Stimulated activated CD4-positive, alpha-beta T cell treated with anti-CD3 and anti-CD28 coated beads, Interleukin-1b, Interleukin-23, amount 100 ng/mL, for 48 hours (primary cell): ENCODE results near the gene BCKDHA.
"Not testable (repeated sequence)": the region's sequence is repeated elsewhere in the genome, so short reads cannot be mapped to it uniquely, and the experiment has no call there.

Experiments used
- DNase-seq: peaks from one replicate; pipeline ENCODE4 v3.0.0-alpha.2; 2020

Gene BCKDHA

DNA sequence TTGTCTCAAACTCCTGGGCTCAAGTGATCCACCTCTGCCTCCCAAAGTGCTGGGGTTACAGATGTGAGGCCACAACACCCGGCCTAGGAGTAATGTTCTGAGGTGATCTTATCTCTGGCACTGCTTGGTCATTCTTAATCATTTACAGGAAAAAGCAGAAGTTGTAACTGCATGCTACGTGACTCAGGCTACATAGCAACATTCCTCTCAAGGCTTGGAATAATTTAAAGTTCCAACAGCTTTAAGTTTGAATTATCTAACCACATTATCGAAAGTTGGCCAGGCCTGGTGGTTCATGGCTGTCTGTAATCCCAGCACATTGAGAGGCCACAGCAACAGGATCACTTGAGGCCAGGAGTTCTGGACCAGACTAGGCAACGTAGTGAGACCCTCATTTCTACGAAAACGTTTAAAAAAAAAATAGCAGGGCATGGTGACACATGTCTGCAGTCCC lies 29.7 kb upstream of the BCKDHA start:
- DNase-seq: no peak

DNA sequence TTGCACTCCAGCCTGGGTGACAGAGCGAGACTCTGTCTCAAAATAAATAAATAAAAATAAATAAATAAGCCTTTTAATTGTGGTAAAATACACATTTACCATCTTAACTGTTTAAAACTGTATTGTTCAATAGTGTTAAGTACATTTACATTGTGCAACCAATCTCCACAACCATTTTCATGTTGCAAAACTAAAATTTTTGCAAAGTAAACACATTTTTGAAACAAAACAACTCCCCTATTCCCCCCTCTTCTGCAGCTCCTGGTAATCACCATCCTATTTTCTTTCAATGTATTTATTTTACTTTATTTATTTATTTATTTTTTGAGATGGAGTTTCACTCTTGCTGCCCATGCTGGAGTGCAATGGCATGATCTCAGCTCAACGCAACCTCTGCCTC lies 27.8 kb upstream of the BCKDHA start:
- no peak for DNase-seq

DNA sequence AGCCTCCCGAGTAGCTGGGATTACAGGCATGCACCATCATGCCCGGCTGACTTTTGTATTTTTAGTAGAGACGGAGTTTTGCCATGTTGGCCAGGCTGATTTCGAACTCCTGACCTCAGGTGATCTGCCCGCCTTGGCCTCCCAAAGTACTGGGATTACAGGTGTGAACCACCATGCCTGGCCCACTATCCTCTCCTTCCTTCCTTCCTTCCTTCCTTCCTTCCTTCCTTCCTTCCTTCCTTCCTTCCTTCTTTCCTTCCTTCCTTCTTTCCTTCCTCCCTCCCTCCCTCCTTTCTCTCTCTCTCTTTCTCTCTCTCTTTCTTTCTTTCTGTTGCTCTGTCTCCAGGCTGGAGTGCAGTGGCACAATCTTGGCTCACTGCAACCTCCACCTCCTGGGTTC lies 26.5 kb upstream of the BCKDHA start:
- not testable (repeated sequence) for DNase-seq

DNA sequence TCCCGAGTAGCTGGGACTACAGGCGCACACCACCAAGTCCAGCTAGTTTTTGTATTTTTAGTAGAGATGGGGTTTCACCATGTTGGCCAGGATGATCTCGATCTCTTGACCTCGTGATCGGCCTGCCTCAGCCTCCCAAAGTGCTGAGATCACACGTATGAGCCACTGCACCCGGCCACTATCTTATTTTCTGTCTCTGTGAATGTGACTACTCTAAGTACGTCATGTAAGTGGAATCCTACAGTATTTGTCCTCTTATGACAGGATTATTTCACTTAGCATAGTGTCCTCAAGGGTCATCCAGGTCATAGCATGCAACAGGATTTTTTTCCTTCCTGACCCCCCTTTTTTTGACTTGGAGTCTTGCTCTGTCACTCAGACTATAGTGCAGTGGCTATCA lies 26.1 kb upstream of the BCKDHA start:
- DNase-seq: no peak

DNA sequence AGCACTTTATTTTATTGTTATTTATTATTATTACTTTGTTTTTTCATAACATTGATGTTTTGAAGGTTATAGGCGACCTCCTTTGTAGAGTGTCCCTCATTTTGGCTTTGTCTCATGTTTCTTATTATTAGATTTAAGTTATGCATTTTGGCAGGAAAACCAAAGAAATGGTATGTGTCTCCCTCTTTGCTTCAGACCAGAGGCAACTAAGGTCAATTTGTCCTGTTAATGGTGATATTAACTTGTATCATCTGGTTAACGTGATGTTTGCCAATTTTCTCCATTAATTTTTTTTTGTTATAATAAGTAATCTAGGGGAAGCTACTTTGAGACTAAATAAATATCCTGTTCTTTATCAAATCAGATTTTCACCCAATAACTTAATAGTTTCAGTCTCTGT lies 25.1 kb upstream of the BCKDHA start:
- DNase-seq: no peak

DNA sequence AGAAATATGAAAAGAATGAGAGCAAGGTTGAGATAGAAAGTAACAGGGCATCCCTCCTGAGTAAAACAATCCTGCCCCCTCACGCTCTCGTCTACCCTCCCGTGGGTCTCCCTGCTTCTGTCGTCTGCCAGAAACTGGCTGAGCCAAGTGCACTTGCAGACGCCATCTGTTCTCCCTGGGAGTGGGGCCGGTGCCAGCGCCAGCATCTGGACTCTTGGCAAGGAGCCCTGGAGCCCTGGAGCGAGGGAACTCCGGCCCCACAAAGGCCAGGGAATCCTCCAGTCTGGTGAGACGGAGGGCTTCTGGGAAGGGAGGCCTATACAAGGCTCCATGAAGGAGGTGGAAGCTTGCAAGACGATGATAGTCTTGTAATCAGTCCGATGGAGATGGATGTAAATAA lies 23.6 kb upstream of the BCKDHA start:
- no peak for DNase-seq

DNA sequence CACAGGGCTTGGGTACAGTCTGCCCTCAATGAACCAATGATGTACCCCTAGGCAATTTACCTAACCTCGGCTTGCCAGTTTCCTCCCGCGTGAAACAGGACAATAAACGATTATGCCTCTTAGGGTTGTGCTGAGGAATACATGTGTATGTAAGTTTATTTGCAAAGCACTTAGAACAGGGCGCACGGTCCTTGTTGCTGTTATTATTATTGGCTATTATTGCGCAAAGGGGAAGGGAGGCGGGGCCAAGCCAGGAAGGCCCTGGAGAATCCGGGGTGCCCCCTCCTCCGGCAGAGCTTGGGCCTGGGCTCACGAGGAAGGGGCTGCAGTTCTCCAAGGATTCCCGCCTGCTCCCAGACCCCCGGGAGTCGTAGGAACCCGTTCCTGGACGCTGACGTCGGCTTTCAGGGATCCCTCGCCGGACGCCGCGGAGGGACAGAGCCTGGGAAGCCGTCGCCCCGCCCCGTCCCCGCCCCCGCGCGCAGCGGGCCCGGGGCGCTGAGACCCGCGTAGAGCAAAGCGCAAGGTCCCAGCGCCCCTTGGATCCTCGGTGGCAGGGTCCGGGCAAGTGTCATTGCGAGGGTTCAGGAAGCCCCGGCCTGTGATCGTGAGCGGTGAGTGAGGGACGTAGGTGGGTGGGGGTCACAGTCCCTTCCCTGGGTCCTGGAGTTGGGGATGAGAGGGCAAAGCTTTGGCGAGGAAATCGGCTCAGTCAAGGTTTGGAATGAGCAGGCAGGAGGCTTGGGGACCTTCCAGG lies 21.2 kb upstream of the BCKDHA start, which contains the start of gene TMEM91:
TMEM91 (plus strand) TSS at position 293 of the 757 bp plus-strand sequence. CDS start 1,777 bp downstream, outside the sequence.
- DNase-seq: no peak

DNA sequence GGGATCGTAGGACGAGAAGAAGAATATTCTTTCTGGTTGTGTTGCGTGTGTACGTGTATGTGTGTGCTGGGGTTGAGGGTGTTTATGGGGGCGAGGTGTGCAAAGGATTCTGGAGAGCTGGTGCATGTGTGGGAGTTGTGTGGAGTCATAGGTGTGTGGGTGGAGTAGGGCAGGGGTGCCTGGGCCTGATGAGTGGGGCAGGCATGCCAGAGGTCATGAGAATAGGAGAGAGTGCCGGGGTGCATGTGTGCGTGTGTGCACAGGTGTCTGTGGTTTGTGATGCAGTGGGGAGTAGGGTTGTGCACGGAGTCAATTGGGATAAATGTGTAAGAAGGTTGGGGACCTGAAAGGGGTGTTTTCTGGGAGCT lies 20.6 kb upstream of the BCKDHA start:
- peak; percentile 24 for DNase-seq

DNA sequence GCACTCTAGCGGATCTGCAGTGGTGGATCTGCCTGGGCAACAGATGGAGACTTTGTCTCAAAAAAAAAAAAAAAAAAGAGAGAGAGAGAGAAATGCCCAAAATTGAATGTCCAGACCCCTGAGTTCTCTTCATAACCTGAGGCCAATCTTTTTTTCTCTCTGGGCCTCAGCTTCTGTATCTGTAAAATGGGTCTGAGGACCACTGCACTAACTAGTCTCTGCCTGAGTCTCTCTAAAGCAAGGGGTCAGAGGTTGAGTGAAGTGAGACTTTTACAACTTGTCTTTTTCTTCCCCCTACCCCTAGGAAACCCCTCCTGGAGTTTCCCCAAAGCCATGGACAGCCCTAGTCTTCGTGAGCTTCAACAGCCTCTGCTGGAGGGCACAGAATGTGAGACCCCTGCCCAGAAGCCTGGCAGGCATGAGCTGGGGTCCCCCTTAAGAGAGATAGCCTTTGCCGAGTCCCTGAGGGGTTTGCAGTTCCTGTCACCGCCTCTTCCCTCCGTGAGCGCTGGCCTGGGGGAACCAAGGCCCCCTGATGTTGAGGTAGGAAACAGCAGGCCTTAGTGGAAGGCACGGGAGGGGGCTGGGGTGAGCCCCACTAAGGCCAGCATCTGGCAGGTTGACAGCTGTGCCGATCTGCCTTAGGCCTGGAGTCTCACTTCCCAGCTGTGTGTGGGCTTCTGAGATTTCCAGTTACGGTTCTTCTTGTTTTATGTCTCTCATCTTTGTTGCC lies 19.5 kb upstream of the BCKDHA start:
- DNase-seq: no peak

DNA sequence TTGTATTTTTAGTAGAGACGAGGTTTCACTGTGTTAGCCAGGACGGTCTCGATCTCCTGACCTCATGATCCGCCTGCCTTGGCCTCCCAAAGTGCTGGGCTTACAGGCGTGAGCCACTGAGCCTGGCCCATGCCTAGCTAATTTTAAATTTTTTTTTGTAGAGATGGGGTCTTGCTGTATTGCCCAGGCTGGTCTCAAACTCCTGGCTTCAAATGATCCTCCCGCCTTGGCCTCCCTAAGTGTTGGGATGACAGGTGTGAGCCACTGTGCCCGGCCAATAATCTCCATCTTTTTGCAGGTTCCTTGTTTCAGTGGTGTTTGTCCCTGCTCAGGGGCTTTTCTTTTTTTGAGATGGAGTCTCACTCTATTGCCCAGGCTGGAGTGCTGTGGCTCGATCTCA lies 16.1 kb upstream of the BCKDHA start:
- DNase-seq: not testable (repeated sequence)

DNA sequence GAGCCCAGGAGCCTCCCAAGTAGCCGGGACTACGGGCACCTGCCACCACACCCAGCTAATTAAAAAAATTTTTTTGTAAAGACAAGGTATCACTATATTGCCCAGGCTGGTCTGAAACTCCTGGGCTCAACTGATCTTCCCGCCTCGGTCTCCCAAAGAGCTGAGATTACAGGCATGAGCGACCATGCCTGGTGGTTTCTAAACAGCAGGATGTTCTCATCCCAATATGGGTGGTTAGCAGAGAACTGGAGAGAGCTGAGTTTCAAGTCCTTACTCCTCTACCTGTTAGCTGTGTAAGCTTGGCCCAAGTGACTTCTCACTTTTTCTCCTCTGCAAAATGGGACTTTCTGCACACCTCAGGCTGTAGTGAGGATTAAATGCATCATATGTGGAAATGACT lies 13.3 kb upstream of the BCKDHA start:
- no peak for DNase-seq

DNA sequence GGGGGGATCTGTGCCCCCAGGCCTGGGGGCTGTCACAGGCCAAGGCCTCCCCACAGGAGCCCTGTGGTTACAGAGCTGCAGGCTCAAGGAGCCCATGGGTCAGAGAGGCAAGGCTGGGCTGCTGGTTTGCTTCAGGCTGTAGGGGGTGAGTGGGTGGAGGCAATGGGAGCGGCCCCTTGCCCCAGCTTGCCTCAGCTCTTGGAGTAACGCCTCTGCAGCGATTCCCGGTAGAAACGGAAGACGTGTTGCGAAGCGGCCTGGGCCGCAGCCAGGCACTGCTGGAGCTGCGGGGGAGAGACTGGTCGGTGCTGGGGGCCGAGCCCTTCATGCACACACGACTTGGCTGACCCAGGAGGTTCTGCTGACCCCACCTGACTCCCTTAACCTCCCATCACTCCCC lies 11.2 kb upstream of the BCKDHA start:
- DNase-seq: no peak

DNA sequence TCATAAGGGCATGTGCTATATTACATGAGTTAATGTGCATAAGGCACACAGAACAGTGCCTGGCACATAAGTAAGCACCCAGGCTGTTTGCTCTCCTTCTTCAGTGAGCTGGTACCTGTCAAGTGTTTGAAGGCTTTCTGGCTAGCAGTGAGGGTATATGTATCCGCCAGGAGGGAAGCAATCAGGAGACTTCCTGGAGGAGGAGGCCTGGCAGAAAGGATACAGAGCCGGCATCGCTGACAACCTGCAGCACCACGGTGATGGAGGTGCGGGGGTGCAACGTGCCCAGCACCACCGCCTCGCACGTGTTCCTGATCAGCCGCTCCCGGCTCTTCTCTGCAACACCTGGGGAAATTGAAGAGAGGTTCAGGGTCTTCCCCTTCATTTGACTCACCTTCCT lies 6.0 kb upstream of the BCKDHA start:
- no peak for DNase-seq

DNA sequence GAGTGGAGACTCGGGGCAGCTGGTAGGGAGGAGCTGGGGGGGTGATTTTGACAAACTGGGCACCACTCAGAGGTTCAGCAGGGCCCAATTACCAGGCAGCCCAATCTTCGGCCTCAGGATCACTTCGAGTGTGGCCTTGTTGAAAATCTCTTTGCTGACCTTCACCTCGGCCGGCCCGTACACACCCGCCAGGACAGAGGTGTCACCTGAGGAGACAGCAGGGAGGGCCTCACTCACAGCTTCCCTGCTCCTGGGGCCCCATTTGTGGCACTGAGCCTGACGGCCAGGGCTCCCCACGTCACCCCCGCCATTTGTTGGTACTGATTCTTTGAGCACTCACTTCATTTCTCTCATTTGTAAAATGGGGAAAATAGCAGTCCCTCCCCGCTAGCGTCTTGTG lies 4.8 kb upstream of the BCKDHA start:
- DNase-seq: no peak

DNA sequence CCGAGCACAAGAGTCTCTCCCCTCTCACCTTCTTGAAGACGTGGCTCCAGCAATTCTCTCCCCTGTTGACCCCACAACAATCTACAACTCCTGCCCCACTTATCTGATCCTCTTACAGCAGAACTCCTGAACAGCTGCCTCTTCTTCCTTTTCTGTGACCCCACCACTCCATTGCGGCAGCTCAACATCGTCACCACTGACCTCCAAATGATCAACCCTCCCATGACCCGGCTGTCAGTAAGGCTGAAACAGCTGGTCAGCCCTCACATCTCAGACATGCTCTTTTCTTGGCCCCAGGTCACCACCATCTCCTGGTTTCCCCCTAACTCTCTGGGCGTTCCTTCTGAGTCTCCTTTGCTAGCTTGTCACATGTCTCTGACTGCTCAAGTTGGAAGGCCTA lies 2.3 kb upstream of the BCKDHA start:
- DNase-seq: no peak

DNA sequence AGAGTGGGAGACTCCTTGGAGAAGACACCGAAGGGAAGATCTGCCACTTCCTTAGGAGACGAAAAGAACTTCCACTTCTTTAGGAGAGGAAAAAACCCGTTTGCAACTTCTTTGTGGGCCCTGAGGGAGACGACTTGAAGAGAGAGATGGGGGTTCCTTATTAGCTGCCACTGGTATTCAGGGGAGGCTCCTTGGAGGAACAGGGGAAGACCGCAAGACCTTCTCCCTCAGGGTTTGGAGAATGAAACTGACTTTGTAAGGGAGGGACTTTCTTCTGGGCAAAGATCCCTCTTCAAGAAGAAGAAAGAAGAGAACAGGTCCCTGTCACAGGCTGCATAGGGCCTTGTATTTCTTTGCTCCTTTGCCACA lies 416 bp downstream of the BCKDHA start:
- no peak for DNase-seq

DNA sequence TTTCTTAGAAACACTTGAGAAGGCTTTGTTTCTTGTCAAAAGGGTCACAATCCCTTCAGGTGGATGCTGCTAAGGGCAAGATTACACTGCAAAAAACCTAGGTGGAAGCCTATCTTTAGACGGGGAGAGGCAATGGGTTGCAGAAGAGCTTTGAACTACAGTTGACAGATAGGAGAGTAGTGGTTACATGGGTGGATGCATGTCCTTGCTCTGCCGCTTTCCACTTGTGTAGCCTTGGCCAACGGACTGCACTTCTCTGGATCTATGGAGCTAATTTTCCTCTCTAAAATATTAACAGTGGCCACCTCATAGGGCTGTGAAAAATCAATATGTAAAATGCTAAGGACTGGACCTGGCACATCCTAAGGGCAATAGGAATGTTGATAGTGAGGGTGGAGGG lies 980 bp downstream of the BCKDHA start:
- DNase-seq: no peak

DNA sequence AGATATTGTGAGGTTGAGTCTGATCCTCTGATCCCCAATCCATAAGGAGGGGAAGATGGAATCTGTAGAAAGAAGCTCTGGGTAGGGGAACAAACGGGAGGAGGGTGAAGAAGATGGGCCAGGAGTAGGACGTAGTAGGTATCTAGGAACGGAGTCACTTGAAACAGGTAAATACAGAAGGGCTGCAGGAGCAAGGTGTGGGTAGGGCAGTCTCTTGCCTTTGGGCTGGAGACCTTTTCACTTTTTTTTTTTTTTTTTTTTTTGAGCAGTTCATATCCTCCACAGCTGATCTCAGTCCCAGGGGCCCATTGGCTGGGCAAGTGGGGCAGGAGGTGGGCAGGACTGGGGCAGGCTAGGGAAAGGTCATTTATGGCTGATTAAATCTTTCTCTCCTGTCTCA lies 1.5 kb downstream of the BCKDHA start:
- DNase-seq: no peak

DNA sequence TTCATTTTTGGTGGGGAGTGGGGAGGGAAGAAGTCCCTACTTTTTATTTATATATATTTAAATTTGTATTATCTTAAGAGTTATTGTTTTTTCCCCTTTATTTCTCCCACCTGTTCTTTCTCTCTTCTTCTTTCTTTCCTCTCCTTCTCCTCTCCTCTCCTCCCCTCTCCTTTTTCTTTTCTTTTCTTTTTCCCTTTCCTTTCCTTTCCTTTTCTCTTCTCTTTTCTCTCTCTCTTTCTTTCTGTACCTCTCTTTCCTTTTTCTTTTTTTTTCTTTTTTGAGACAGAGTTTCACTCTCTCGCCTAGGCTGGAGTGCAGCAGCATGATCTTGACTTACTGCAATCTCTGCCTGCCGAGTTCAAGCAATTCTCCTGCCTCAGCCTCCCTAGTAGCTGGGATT lies 1.9 kb downstream of the BCKDHA start:
- no peak for DNase-seq

DNA sequence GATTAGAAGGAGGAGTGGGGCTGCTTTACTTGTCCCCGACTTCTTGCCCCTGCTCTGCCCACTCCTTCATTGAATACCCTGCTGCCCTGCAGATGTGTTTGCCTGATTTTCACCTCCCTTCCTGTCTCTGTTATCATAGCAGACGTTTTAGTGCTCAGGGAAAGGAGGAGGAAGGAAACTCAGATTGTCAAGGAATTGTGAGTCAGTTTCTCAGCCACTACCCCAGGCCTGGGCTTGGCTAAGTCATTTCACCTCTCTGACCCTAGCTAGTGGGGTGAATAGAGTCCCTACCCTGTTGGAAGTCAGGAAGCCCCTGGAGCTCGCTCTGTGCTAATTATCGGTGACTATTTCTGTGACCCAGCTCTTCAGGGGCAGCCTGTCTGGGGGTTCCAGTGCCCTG lies 3.9 kb downstream of the BCKDHA start:
- no peak for DNase-seq

DNA sequence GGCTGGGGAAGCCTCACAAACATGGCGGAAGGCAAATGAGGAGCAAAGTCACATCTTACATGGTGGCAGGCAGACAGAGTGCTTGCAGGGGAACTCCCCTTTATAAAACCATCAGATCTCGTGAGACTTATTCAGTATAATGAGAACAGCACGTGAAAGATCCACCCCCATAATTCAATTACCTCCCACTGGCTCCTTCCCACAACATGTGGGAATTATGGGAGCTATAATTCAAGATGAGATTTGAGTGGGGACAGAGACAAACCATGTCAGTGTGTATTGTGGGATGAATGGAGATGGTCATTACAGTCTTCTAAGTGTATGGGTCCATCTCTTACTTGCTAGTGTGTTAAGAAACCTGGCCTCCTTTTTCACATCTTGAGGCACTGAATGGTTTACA lies 4.4 kb downstream of the BCKDHA start:
- DNase-seq: no peak

DNA sequence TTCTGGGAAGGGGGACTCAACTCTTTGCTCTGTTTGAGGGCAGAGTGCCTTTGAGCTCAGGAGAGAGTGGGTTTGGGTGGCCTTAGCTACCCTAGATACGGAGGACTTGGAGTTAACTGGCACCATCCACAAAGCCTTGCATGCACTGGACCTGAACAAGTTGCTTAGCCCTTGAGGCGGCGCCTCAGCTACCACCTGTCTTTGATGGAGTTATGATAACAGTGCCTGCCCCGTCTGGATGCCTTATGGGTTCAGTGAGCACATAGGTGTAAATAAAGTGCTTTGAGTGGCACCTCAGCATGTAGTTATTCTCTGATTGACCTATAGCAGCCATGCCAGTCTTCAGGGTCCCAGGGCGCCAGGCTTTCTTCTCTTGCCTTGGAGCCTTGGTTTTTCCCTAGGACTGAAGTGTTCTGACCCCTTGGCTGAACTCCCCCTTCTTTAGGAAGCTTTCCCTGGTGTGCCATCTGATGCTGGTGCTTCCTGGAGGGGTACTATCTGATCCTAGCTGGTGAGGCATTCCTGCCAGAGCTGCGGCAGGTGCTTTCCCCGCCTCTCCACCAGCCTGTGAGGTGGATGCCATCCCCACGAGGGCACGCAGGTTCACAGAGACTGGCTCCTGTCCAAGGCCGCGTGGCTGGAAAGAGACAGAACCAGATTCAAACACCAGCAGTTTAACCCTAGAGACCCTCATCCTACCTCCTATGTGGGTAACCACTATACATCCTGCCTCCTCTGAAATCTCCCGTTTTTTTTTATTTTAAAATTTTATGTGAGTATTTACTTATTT lies 5.8 kb downstream of the BCKDHA start:
- no peak for DNase-seq

DNA sequence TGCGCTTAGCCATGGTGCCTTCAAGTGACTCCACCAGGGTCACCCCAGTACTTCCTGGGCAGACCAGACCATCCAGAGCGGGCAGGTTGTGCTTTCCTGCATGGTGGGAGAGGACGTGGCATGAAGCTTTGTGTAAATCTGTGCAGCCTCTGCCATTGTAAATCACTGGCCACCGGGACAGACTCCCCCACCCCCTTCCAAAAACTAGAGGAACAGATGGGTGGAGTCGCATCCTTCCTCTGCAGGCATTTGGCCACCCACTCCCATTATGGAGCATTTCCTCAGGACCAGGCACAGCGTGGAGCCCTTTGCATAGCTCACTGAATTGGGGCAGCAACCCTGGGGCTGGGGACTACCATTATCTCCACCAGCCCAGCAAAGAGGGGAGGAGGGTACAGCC lies 8.2 kb downstream of the BCKDHA start:
- no peak for DNase-seq

DNA sequence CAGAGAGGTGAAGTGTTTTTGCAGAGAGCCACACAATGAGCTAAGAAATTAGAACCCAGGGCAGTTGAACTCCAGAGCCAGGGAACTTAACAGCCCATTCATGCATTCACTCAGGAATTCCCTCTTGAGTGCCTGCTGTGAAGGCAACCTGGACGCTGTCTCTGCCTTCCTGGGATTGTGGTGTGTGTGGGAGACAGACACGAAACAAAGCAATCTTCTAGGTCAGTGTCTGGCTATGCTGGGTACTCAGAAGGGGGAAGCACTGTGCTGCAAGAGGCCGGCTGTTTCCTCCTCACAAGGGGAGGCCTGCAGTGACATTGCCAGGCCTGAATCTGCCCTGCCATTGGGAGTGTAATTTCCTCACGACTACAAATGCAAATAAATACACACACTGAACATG lies 9.7 kb downstream of the BCKDHA start:
- DNase-seq: no peak
